HG03196 (cell line): ENCODE data around the gene LRRC41.
"Not testable (repeated sequence)": the region's sequence is repeated elsewhere in the genome, so short reads cannot be mapped to it uniquely, and the experiment has no call there.

Experiments
- ATAC-seq: cut with Tn5 transposase; IDR thresholded peaks from one replicate; pipeline ENCODE4 v1.9.1; 2021; ENCODE audit not compliant: unreplicated experiment

Gene LRRC41

GRCh38 chr1:46303038-46303871 lies at the start of gene LRRC41, which contains the start of gene UQCRH:
LRRC41 (minus strand) TSS chr1:46303616; CDS start chr1:46303322, 294 bp downstream.
UQCRH (plus strand) TSS chr1:46303698; CDS start chr1:46303767, 69 bp downstream.
- peak; percentile 83 for ATAC-seq

GRCh38 chr1:46352363-46352762 lies 48.9 kb upstream of the LRRC41 start:
- no peak for ATAC-seq

GRCh38 chr1:46345281-46345680 lies 41.9 kb upstream of the LRRC41 start:
- no peak for ATAC-seq

- ATAC-seq, result no peak
Measured at GRCh38 chr1:46344481-46344880, 41.1 kb upstream of the LRRC41 start.

- ATAC-seq, result no peak
Measured at GRCh38 chr1:46343705-46344104, 40.3 kb upstream of the LRRC41 start.

GRCh38 chr1:46343351-46343695 lies 39.9 kb upstream of the LRRC41 start:
- ATAC-seq, result no peak

GRCh38 chr1:46342677-46343350 lies 39.4 kb upstream of the LRRC41 start:
- no peak for ATAC-seq

- no peak for ATAC-seq
Measured at GRCh38 chr1:46342084-46342656, 38.8 kb upstream of the LRRC41 start.

GRCh38 chr1:46341222-46342083 lies 38.0 kb upstream of the LRRC41 start:
- no peak for ATAC-seq

GRCh38 chr1:46340404-46341221 lies 37.2 kb upstream of the LRRC41 start, which contains the start of gene NSUN4:
NSUN4 (plus strand) TSS chr1:46340807; CDS start chr1:46340827, 20 bp downstream.
- peak; percentile 75 for ATAC-seq

GRCh38 chr1:46337409-46337808 lies 34.0 kb upstream of the LRRC41 start:
- ATAC-seq, result not testable (repeated sequence)

GRCh38 chr1:46335081-46335480 lies 31.7 kb upstream of the LRRC41 start:
- no peak for ATAC-seq

- no peak for ATAC-seq
Measured at GRCh38 chr1:46334030-46334384, 30.6 kb upstream of the LRRC41 start.

GRCh38 chr1:46333300-46334029 lies 30.0 kb upstream of the LRRC41 start:
- no peak for ATAC-seq

GRCh38 chr1:46331786-46332540 lies 28.5 kb upstream of the LRRC41 start:
- ATAC-seq, result not testable (repeated sequence)

- ATAC-seq, result not testable (repeated sequence)
Measured at GRCh38 chr1:46330381-46330780, 27.0 kb upstream of the LRRC41 start.

- ATAC-seq, result not testable (repeated sequence)
Measured at GRCh38 chr1:46329807-46330206, 26.4 kb upstream of the LRRC41 start.

- not testable (repeated sequence) for ATAC-seq
Measured at GRCh38 chr1:46328182-46328581, 24.8 kb upstream of the LRRC41 start.
